ENCODE data around the gene SLC22A1. TPM values are rescaled to one million over a fixed set of nuclear protein-coding genes. Genes with fewer than 3 reads are reported as not detected.

Gene SLC22A1
- total RNA-seq, 4 donors from 2014 or later: 0.35 to 0.67 (median 0.58) TPM; not detected in 1

DNA sequence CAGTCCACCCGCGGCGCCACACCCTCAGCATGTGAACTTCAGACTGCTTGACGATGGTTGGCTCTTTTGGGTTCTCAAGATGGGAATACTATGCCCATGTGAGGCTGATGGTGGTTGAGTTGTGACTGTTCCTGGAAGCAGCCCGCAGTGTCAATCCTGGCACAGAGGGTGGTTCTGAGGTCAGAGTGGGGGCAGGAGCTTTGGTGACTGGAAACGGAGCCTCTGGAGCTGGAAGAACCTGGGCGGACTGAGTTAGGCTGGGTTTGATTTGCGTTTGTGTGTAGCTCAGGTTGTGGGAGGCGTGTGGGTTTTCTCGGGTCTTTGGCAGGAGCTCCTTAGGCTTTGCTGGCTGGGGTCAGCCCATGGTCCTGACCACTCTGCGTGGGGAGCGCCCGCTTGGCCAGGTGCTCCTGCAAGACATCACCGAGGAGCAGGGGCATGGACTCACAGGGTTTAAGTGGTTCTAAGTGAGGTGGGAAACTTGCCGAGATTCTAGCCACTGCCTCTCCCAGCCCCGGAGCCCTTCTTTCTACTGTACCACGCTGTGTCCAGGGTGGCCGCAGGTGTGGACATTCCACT, 37.3 kb upstream of the SLC22A1 start:
- 87 to 97% methylated on average over 5 to 9 of the region's 18 CpGs for WGBS, 2 donors (ENCODE audit: low coverage in 1 of 2)
- no peaks in the 10 kb centered on the region for H3K27me3 ChIP-seq
- peaks cover 0 to 97% of the 10 kb centered on the region in 2 donors for H3K36me3 ChIP-seq

DNA sequence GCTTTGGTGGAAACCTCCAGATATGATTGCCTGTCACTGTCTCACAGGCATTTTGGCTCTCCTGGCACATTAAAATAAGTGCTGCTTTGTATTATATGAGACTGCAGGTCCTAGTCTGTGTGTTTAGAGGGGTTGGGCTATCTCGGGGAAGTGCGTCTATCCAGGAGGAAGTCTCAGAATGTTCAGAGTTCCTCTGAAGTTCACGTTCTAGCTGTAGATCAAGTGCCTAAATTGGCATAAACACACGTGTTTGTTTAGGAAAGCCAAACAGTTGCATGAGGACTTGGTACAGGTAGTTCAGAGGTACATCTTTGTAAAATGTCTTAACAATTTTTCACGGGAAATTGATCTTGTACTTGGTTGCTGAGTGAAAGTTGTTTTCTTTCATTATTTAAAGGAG, 36.4 kb upstream of the SLC22A1 start:
- TF ChIP-seq, protein P1, sequence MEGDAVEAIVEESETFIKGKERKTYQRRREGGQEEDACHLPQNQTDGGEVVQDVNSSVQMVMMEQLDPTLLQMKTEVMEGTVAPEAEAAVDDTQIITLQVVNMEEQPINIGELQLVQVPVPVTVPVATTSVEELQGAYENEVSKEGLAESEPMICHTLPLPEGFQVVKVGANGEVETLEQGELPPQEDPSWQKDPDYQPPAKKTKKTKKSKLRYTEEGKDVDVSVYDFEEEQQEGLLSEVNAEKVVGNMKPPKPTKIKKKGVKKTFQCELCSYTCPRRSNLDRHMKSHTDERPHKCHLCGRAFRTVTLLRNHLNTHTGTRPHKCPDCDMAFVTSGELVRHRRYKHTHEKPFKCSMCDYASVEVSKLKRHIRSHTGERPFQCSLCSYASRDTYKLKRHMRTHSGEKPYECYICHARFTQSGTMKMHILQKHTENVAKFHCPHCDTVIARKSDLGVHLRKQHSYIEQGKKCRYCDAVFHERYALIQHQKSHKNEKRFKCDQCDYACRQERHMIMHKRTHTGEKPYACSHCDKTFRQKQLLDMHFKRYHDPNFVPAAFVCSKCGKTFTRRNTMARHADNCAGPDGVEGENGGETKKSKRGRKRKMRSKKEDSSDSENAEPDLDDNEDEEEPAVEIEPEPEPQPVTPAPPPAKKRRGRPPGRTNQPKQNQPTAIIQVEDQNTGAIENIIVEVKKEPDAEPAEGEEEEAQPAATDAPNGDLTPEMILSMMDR (IDR thresholded peaks at IDR 0.05): no peak
- TF ChIP-seq POLR2A (IDR thresholded peaks at IDR 0.05): no peak
- TF ChIP-seq EP300 (IDR thresholded peaks at IDR 0.05): no peak
- Histone ChIP-seq H3K4me3 (no peak overlapping the region), H3K9me3 (no peaks in the 10 kb centered on the region), H3K36me3 (peaks cover 0 to 97% of the 10 kb centered on the region in 2 donors), H3K27me3 (no peaks in the 10 kb centered on the region), H3K4me1 (peaks cover 0 to 15% (median 0%) of the 10 kb centered on the region in 3 donors), H3K27ac (no peak overlapping the region)
- no peak for ATAC-seq
- 76% methylated on average over 3 to 5 of the region's 5 CpGs for WGBS, 2 donors (ENCODE audit: low coverage in 1 of 2)

More for the DNA sequence above, 37.3 kb upstream of the SLC22A1 start:
- H3K9me3 ChIP-seq: no peaks in the 10 kb centered on the region
- H3K27ac ChIP-seq: no peak overlapping the region
- H3K4me3 ChIP-seq: no peak overlapping the region
- TF ChIP-seq EP300 (IDR thresholded peaks at IDR 0.05) (no peak), POLR2AphosphoS5 (IDR thresholded peaks at IDR 0.05) (no peak), POLR2A (IDR thresholded peaks at IDR 0.05) (no peak)
- TF ChIP-seq, protein P1 (IDR thresholded peaks at IDR 0.05): no peak
- ATAC-seq: no peak
- peaks cover 0 to 15% (median 0%) of the 10 kb centered on the region in 3 donors for H3K4me1 ChIP-seq

DNA sequence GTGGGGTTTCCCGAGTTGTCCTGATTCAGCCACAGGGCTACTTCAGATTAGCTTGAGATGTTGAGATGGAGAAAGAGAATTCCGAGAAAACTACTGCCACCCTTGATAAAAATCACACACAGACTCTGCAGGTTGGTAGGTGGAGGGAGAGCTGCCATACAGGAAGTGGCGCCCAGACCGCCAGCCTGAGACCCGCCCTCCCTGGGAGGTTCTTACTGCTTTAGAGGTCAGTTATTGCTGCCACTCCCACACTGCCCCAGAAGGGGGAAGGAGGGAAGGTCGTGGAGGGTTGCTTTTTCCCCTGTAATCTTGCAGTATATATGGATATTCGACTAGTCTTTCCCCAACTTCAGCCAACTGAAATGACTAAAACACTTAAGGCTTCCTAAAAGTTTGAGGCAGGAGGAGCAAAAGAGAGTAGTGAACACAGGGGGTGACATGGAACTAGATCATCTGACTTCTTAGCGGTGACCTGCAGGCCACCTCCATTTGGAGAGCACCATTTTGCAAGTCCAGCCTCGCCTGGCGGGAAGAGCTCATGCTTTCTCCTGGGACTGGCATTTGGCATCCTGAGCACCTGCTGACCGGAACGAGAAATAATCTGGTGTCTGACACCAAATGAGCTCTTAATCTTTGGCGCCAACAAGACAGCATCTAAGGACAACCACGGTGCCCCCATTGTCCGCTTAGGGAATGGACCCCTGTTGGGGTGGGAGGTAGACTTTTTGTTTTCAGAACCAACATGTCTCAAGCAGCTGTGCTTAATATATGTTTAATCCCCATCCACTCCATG, 35.7 kb upstream of the SLC22A1 start:
- H3K36me3 ChIP-seq: peaks cover 0 to 97% of the 10 kb centered on the region in 2 donors
- no peak for ATAC-seq

DNA sequence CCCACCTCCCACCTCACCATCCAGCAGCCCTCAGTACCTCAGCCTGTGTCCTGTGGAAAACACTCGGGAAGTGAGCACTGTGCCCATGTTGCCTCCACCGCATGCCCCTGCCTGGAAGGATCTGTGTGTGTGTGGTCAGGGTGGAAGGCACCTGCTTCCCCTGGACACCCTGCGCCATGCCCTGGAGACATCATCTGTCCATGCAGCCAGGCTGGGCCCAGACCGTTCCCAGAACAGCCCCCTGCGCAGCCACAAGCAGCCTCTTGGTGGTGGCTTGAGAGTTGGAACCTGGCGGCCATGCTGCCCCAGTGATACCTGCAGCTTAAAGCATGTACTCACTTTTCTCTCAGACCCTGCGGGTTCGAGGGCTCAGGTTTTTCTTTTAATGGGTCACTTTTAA, 34.9 kb upstream of the SLC22A1 start:
- no peak for ATAC-seq
- Histone ChIP-seq H3K4me3 (no peak overlapping the region), H3K27me3 (no peaks in the 10 kb centered on the region), H3K9me3 (no peaks in the 10 kb centered on the region), H3K27ac (no peak overlapping the region), H3K36me3 (peaks cover 0 to 97% of the 10 kb centered on the region in 2 donors), H3K4me1 (peaks cover 0 to 15% (median 0%) of the 10 kb centered on the region in 3 donors)
- TF ChIP-seq, protein P1 (IDR thresholded peaks at IDR 0.05): no peak
- TF ChIP-seq POLR2A (IDR thresholded peaks at IDR 0.05) (no peak), EP300 (IDR thresholded peaks at IDR 0.05) (no peak), POLR2AphosphoS5 (IDR thresholded peaks at IDR 0.05) (no peak)
- 87% methylated on average over 3 of the region's 8 CpGs; no CpG with 5 or more reads in 1 of the 2 donors for WGBS, 2 donors (ENCODE audit: low coverage in 1 of 2)

More for the DNA sequence above, 35.7 kb upstream of the SLC22A1 start:
- WGBS, 2 donors (ENCODE audit: low coverage in 1 of 2): 85 to 91% methylated on average over 7 to 14 of the region's 15 CpGs
- H3K27ac ChIP-seq: no peak overlapping the region
- no peak for TF ChIP-seq POLR2AphosphoS5 (IDR thresholded peaks at IDR 0.05)
- TF ChIP-seq POLR2A (IDR thresholded peaks at IDR 0.05): no peak
- TF ChIP-seq, protein P1 (IDR thresholded peaks at IDR 0.05): no peak
- TF ChIP-seq EP300 (IDR thresholded peaks at IDR 0.05): no peak
- peaks cover 0 to 15% (median 0%) of the 10 kb centered on the region in 3 donors for H3K4me1 ChIP-seq
- no peaks in the 10 kb centered on the region for H3K9me3 ChIP-seq
- no peaks in the 10 kb centered on the region for H3K27me3 ChIP-seq
- no peak overlapping the region for H3K4me3 ChIP-seq

Data from gastroesophageal sphincter (tissue), 4 donors.